ENCODE measurements around the gene ACD.

Gene ACD

GRCh38 chr16:67675579-67675935 lies 15.5 kb upstream of the ACD start:
- DNase-seq: no peak

DNA sequence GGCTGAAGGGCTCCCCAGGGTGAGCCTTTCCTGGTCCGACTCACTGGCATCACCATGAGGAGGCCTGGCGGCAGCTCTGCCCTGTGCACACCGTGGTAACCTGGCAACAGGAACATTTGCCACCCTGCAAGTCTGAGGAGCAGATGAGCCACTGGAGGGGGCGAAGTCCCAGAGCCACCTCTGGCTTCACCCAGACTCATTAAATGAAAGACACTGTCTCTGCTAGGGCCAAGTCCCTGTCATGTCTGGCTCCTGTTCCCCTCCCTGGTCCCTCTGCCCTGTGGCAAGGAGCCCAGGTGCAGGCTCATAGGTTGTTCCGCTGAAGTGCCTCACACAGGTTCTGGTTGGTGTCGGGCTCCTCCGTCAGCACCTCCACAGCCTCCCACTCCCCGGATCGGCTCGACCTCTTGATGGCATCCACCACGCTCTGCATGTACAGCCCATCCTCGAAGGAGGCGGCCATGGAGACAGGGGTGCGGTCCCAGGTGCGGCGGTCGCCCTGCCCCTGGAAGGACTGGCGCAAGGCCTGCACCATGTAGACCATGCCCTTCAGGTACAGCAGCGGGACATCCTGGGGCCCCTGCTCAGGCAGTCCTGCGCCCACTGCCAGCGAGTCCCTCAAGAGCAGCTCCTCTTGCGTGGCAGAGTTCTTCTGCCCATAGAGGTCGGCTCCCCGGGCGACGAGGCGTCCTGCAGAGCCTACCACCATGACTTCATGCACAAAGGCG lies 15.0 kb upstream of the ACD start:
- no peak for DNase-seq

- DNase-seq: peak; percentile 3
Observed at GRCh38 chr16:67673712-67674580, 13.9 kb upstream of the ACD start.

DNA sequence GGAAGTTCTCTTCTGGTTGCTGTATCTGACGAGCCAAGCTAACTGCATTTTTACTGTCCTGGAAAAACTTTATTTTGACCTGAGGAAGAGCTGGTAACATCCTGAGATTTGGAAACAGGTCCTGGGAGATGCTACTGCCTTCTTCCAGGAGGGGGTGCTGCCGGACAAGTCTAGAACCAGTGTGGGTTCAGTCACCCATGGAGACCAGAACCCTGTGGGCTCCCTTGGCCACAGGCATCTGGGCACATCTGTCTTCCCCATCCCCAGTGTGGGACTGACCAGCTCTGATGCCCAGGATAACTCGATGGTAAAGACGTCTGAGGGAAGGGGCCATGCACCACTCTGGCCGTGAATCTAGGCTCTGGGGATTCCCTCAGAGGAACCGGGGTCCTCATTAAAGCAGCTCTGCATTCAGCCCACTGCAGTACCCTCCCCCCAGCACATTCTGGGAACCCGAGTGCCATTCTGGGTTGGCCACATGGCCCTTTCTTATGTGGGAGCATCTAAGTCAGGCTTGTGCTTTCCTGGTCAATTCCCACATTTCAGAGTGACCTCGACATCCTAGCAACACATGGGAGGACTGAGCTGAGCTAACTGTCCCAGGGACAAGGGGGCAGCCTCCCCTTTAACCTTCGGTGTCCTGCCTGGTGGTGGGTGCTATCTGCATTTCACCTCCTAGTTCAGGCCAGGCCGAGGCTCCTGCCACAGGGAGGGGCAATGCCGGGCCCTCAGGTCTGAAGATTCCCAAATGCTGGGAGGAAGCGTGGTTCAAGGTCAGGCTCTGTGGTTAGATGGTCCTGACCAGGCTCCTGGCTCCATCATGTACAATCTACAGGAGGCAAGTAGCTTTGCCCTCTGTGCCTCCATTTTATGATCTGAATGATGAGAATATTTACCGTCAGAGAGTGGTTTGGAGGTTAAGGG lies 12.9 kb upstream of the ACD start:
- peak; percentile 12 for DNase-seq

- no peak for DNase-seq
Observed at GRCh38 chr16:67672306-67672705, 12.2 kb upstream of the ACD start.

GRCh38 chr16:67669499-67670101 lies 9.5 kb upstream of the ACD start:
- no peak for DNase-seq

DNA sequence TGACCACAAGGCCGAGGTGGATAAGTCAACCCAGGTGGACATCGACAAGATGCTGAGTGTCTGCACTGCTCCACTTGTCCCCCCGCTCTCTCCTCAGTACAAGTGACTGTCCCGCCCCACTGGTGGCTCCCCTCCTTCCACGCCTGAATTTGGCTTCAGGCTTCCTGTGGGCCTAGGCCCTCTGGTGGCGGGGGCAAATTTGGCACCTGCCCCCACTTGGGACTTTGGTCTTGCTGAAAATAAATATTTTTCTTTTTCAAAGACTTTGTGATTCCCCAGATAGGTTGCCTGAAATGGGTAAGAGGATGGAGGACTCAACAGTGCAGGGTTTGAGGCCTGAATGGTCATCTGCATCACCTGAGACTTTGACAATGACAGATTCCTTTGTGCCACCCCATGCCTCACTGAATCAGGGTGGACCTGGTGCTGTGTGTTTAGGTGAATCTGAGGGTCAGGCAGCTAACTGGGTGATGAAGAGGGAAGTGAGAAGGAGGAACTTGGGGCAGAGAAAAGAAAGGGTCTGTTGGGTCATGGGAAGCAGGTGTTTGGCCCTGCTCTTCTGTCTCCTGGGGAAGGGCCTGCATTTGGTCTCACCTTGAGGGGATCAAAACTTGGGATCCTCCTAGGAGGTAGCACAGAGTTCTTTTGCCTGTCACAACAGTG lies 8.6 kb upstream of the ACD start:
- DNase-seq: no peak

GRCh38 chr16:67667817-67668494 lies 7.9 kb upstream of the ACD start:
- DNase-seq: peak; percentile 81

GRCh38 chr16:67667453-67667816 lies 7.4 kb upstream of the ACD start:
- no peak for DNase-seq

DNA sequence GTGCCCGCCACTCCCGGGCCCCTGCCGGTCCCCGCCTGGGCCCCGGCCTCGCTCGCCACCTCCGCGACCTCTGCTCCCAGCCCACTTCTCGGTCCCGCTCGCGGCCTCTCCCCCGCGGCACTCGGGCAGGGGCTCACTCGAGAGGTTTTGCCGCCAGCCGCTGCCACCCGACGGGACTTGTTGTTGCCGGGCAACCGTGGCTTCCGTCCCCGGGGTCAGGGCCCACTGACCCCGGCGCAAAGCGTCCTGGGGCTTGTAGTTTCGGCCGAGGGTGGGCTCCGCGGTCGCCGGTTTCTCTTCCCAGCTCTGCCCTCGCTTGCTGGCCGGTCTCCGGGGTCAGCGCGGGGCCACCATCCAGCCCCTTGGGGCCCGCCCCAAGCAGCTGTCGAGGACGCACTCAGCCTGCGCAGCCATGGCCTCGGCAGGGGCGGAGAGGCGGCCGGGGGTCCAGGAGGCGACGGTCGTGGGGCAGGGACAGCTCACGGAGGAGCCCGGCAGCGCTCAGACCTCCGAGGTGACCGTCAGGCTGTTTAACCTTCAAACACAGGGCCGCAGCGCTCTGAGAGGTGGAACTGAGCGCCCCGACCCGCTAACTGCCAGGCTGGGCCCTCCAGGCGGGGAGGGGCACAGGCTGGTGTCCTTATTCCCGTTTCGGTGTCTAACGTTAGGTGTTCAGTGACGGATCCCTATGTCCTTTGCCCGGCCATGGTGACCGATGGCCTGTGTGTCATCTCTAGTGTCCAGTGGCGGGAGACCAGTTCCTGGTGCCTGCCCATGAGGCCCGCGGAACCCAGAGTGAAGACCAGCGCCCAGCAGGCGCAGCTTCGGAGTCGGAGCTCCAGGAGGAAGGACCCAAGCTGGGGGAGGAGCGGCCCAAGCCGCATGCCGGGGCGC lies 6.7 kb upstream of the ACD start, which contains the start of the genes C16orf86 and ENKD1:
C16orf86 (plus strand) TSS at position 256 of the 894 bp plus-strand sequence; CDS start at position 413, 157 bp downstream.
ENKD1 (minus strand) TSS at position 192 of the 894 bp plus-strand sequence. CDS start 308 bp downstream, outside the sequence.
- peak; percentile 31 for DNase-seq

DNA sequence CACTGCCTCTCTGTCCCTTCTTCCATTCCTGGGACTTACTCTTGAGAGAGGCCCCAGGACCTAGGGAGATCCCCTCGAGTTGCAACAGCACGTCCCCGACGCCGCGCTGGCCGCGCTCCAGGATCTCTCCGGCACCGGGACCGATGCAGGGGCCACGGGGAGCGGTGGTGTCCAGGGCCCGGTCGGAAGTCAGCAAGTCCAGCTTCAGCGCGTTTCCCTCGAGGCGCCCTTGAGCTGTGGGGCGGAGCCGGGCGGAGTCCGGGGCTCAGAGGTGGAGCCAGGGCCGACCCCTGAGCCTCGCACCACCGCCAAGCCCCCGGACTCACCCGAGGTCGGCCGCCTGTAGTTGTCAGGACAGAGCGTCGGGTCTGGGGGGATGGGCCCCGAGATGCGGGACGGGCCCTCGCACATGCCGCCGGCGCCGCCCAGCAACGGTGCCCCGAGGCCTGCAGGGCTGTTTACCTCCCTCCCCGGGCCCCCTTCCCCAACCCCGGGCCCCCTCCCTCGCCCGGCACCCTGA lies 6.0 kb upstream of the ACD start:
- DNase-seq: no peak

GRCh38 chr16:67665598-67665997 lies 5.5 kb upstream of the ACD start:
- no peak for DNase-seq

- DNase-seq: no peak
Observed at GRCh38 chr16:67664871-67665270, 4.8 kb upstream of the ACD start.

GRCh38 chr16:67664258-67664657 lies 4.2 kb upstream of the ACD start:
- DNase-seq: no peak

DNA sequence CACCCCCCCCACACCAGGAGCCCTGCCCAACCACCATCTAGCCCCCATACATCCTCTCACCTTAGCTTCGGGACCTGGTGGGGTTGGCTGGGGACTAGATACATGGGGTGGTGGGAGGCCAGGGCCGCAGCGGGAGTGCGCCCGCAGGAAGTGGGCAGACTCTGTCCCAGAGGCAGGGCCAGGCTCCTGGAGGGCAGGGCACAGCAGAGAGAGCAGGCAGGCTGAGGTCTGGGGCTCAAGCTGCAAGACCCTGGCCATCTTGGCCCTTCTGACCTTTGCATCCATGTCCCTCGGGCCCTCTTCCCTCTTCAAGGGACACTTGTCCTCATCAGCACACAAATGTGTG lies 3.8 kb upstream of the ACD start:
- DNase-seq: no peak

GRCh38 chr16:67663151-67663876 lies 3.3 kb upstream of the ACD start:
- no peak for DNase-seq

- DNase-seq: no peak
Observed at GRCh38 chr16:67662653-67663010, 2.6 kb upstream of the ACD start.

GRCh38 chr16:67661886-67662652 lies 2.0 kb upstream of the ACD start:
- DNase-seq: no peak

Data from SHP77 treated with DMSO at 0.1 percent for 48 hours (cell line).